GM10248 (cell line): ENCODE data around the gene CISTR.
"Not testable (repeated sequence)": the region's sequence is repeated elsewhere in the genome, so short reads cannot be mapped to it uniquely, and the experiment has no call there.

Experiments
- CTCF ChIA-PET: fragments of 300-600 bp; sonication (Branson Sonifier 250); formaldehyde crosslinking; extraction: SDS; loops from one replicate; lab custom pipeline; 2021; ENCODE audit warnings: antibody characterized with exemption; lab: Yijun Ruan, JAX
- POLR2A ChIA-PET: fragments of 350-650 bp; sonication (Branson Sonifier 250); formaldehyde crosslinking; extraction: SDS; loops from one replicate; lab custom pipeline; 2020; ENCODE audit warnings: antibody characterized with exemption; lab: Yijun Ruan, JAX
- DNase-seq: peaks from one replicate; pipeline ENCODE4 v3.0.0; 2012; ENCODE audit errors: extremely low spot score
- TF ChIP-seq, protein P1 (sequence below): IDR thresholded peaks from 2 replicates; pipeline ENCODE4 v1.5.1; 2012; ENCODE audit warnings: mild to moderate bottlenecking, low read depth; ENCODE audit errors: extremely low read depth, missing control alignments, control extremely low read depth

Gene CISTR

GRCh38 chr12:53766881-53767280, 15.1 kb upstream of the CISTR start:
- TF ChIP-seq, protein P1, sequence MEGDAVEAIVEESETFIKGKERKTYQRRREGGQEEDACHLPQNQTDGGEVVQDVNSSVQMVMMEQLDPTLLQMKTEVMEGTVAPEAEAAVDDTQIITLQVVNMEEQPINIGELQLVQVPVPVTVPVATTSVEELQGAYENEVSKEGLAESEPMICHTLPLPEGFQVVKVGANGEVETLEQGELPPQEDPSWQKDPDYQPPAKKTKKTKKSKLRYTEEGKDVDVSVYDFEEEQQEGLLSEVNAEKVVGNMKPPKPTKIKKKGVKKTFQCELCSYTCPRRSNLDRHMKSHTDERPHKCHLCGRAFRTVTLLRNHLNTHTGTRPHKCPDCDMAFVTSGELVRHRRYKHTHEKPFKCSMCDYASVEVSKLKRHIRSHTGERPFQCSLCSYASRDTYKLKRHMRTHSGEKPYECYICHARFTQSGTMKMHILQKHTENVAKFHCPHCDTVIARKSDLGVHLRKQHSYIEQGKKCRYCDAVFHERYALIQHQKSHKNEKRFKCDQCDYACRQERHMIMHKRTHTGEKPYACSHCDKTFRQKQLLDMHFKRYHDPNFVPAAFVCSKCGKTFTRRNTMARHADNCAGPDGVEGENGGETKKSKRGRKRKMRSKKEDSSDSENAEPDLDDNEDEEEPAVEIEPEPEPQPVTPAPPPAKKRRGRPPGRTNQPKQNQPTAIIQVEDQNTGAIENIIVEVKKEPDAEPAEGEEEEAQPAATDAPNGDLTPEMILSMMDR, result no peak
- no peak for DNase-seq
- ChIA-PET POLR2A (no interaction called here), CTCF (interaction anchor here (3.7 to 4.5 kb wide), 2 partner anchors 10 to 21 kb away, joined by 20 to 37 read pairs; no protein-coding TSS in a partner anchor)

- DNase-seq, result no peak
- TF ChIP-seq, protein P1, result no peak
- ChIA-PET POLR2A (no interaction called here), CTCF (interaction anchor here (1.2 to 4.5 kb wide), 3 partner anchors 9 to 68 kb away, joined by 3 to 37 read pairs (median 20); no protein-coding TSS in a partner anchor)
Measured at GRCh38 chr12:53765891-53766290, 14.1 kb upstream of the CISTR start.

- CTCF ChIA-PET, result interaction anchor here (0.8 to 4.5 kb wide), 7 partner anchors 8 to 444 kb away, joined by 3 to 37 read pairs (median 3); partner anchors contain the start of gene CISTR
- POLR2A ChIA-PET, result no interaction called here
- DNase-seq, result no peak
- TF ChIP-seq, protein P1, result no peak
Measured at GRCh38 chr12:53764615-53765014, 12.8 kb upstream of the CISTR start.

DNA sequence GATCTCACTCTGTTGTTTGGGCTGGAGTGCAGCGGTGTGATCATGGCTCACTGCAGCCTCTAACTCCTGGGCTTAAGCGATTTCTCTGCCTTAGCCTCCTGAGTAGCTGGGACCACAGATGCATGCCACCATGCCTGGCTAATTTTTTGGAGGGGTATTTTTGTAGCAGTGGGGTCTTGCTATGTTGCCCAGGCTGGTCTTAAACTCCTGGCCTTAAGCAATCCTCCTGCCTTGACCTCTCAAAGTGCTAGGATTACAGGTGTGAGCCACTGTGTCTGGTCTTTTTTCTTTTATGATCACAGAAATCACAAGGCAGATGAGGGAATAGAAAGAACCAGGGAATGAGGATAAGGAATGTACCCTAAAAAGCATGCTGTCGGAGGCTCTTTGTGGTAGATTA, 11.0 kb upstream of the CISTR start:
- POLR2A ChIA-PET, result not testable (repeated sequence)

GRCh38 chr12:53761306-53761705, 9.5 kb upstream of the CISTR start:
- ChIA-PET CTCF (interaction anchor here (0.8 to 11.6 kb wide), 5 partner anchors 10 to 454 kb away, joined by 3 to 222 read pairs (median 3); partner anchors contain the start of gene CISTR), POLR2A (no interaction called here)
- TF ChIP-seq, protein P1, result no peak
- DNase-seq, result no peak

More for the DNA sequence above, 11.0 kb upstream of the CISTR start:
- not testable (repeated sequence) for DNase-seq
- CTCF ChIA-PET, result interaction anchor here (2.5 to 11.6 kb wide), 3 partner anchors 11 to 18 kb away, joined by 10 to 222 read pairs (median 37); partner anchors contain the start of gene CISTR

DNA sequence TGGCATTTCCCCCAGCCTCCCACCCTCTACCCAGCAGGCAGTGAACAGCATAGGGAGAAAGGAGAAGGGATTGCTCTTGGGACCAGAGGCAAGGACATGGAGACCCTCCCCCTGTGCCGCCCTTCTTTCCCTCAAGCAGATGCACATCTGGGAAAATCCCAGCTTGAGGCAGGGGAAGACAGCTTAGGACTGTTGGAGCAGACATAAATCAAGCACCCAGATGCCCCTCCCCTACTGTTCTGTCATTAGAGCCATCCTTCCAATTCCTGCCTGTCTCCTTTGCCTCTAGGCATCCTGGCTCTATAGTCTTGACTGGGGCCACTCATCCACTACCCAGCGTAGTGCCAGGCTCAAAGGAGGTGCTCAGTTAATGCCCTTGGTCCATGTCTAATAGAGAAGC, 7.5 kb upstream of the CISTR start:
- DNase-seq, result no peak
- CTCF ChIA-PET, result interaction anchor here (1.8 to 11.6 kb wide), 2 partner anchors 15 to 83 kb away, joined by 5 to 222 read pairs; partner anchors contain the start of gene ATP5MC2

GRCh38 chr12:53758730-53759103, 6.9 kb upstream of the CISTR start:
- CTCF ChIA-PET, result interaction anchor here (1.3 to 11.6 kb wide), 4 partner anchors 14 to 170 kb away, joined by 3 to 222 read pairs (median 16); partner anchors contain the start of gene ATP5MC2
- TF ChIP-seq, protein P1, result no peak
- DNase-seq, result no peak
- POLR2A ChIA-PET, result no interaction called here

More for the DNA sequence above, 7.5 kb upstream of the CISTR start:
- POLR2A ChIA-PET, result no interaction called here
- TF ChIP-seq, protein P1, result no peak
